Measurements from ENCODE around the gene LGR4. TPM values are rescaled to one million over a fixed set of nuclear protein-coding genes. Genes with fewer than 3 reads are reported as not detected.

The LGR4 gene
- total RNA-seq, 2 experiments from 2014 or later = 0.19 to 0.21 TPM

- ATAC-seq = no peak
Measured at GRCh38 chr11:27443227-27443626, 29.4 kb downstream of the LGR4 start.

DNA sequence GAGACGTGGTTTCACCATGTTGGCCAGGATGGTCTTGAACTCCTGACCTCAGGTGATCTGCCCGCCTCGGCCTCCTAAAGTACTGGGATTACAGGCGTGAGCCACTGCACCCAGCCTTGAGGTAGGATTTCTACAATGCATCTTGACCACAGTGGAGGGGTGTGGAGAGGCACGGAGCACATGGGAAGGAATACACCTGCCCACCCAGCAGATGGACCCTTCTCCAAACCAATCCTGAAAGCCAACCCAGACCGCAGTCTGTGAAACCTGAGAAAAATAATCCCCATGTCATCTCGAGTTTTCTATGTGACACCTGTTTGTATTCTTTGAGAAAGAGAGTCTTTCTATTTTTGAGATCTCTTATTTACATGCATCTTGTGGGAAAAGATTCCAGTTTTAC is 32.5 kb downstream of the LGR4 start:
- Mint-ChIP-seq H3K4me1 (no peaks in the 10 kb centered on the region), H3K36me3 (ENCODE audit: low read depth) (no peaks in the 10 kb centered on the region), H3K27ac (no peak overlapping the region), H3K9me3 (ENCODE audit: low read depth) (no peaks in the 10 kb centered on the region), H3K27me3 (peaks cover 8% of the 10 kb centered on the region), H3K4me3 (no peak overlapping the region)
- POLR2A ChIA-PET = no interaction called here
- CTCF ChIA-PET = no interaction called here
- no peak for ATAC-seq
- intact Hi-C loops (cut with DNase I, micrococcal nuclease) = no loop called here
- DNase-seq = no peak

More at GRCh38 chr11:27443227-27443626, 29.4 kb downstream of the LGR4 start:
- H3K4me3 Mint-ChIP-seq = no peak overlapping the region
- POLR2A ChIA-PET = no interaction called here
- CTCF ChIA-PET = interaction anchor here (0.6 to 1.4 kb wide), 2 partner anchors 34 to 42 kb away, joined by 3 to 5 read pairs; no protein-coding TSS in a partner anchor
- H3K27ac Mint-ChIP-seq = no peak overlapping the region
- DNase-seq = no peak
- peaks cover 8% of the 10 kb centered on the region for H3K27me3 Mint-ChIP-seq
- no peaks in the 10 kb centered on the region for H3K4me1 Mint-ChIP-seq
- intact Hi-C loops (cut with DNase I, micrococcal nuclease) = no loop called here
- no peaks in the 10 kb centered on the region for H3K36me3 Mint-ChIP-seq (ENCODE audit: low read depth)
- no peaks in the 10 kb centered on the region for H3K9me3 Mint-ChIP-seq (ENCODE audit: low read depth)

DNA sequence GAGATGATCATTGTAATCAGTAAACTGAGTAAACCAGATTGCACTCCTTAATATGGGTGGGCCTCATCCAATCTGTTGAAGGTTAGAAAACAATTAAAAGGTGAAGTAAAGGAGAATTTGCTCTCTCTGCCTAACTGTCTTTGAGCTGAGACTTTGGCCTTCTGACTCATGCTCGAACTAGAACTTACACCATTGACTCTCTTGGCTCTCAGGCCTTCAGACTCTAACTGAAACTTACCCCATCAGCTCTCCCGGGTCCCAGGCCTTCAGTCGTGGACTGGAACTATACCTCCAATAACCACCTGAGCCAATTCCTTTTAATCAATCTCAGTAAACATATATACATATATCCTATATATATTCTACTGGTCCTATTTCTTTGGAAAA is 34.0 kb downstream of the LGR4 start:
- CTCF ChIA-PET = no interaction called here
- no peaks in the 10 kb centered on the region for H3K4me1 Mint-ChIP-seq

GRCh38 chr11:27437829-27438594 is 34.6 kb downstream of the LGR4 start:
- Mint-ChIP-seq H3K27ac (no peak overlapping the region), H3K27me3 (peaks cover 9% of the 10 kb centered on the region), H3K4me1 (no peaks in the 10 kb centered on the region), H3K4me3 (no peak overlapping the region), H3K36me3 (ENCODE audit: low read depth) (no peaks in the 10 kb centered on the region), H3K9me3 (ENCODE audit: low read depth) (no peaks in the 10 kb centered on the region)
- ChIA-PET CTCF (no interaction called here), POLR2A (no interaction called here)
- ATAC-seq (no peak), DNase-seq (no peak)
- intact Hi-C loops (cut with DNase I, micrococcal nuclease) = no loop called here

More for the DNA sequence above, 34.0 kb downstream of the LGR4 start:
- Mint-ChIP-seq H3K27me3 (peaks cover 7% of the 10 kb centered on the region), H3K9me3 (ENCODE audit: low read depth) (no peaks in the 10 kb centered on the region), H3K4me3 (no peak overlapping the region), H3K27ac (no peak overlapping the region), H3K36me3 (ENCODE audit: low read depth) (no peaks in the 10 kb centered on the region)
- no peak for DNase-seq
- POLR2A ChIA-PET = no interaction called here
- ATAC-seq = no peak
- intact Hi-C loops (cut with DNase I, micrococcal nuclease) = no loop called here

- Mint-ChIP-seq H3K9me3 (ENCODE audit: low read depth) (no peaks in the 10 kb centered on the region), H3K36me3 (ENCODE audit: low read depth) (no peaks in the 10 kb centered on the region), H3K4me3 (no peak overlapping the region), H3K4me1 (no peaks in the 10 kb centered on the region), H3K27me3 (peaks cover 8% of the 10 kb centered on the region), H3K27ac (no peak overlapping the region)
- ATAC-seq (no peak), DNase-seq (no peak)
- CTCF ChIA-PET = interaction anchor here (0.6 kb wide), 1 partner anchor 49 kb away, joined by 4 read pairs; no protein-coding TSS in a partner anchor
- intact Hi-C loops (cut with DNase I, micrococcal nuclease) = no loop called here
- POLR2A ChIA-PET = no interaction called here
Measured at GRCh38 chr11:27436916-27437315, 35.7 kb downstream of the LGR4 start.

GRCh38 chr11:27433742-27434141 is 38.8 kb downstream of the LGR4 start:
- Mint-ChIP-seq H3K36me3 (ENCODE audit: low read depth) (no peaks in the 10 kb centered on the region), H3K27me3 (peaks cover 3% of the 10 kb centered on the region), H3K4me1 (no peaks in the 10 kb centered on the region), H3K27ac (no peak overlapping the region), H3K4me3 (no peak overlapping the region), H3K9me3 (ENCODE audit: low read depth) (no peaks in the 10 kb centered on the region)
- ChIA-PET CTCF (no interaction called here), POLR2A (no interaction called here)
- intact Hi-C loops (cut with DNase I, micrococcal nuclease) = no loop called here
- no peak for ATAC-seq
- DNase-seq = no peak

GRCh38 chr11:27431808-27432207 is 40.8 kb downstream of the LGR4 start:
- POLR2A ChIA-PET = no interaction called here
- no peak for ATAC-seq
- intact Hi-C loops (cut with DNase I, micrococcal nuclease) = no loop called here

GRCh38 chr11:27429761-27430393 is 42.7 kb downstream of the LGR4 start:
- no peaks in the 10 kb centered on the region for H3K9me3 Mint-ChIP-seq (ENCODE audit: low read depth)
- peaks cover 3% of the 10 kb centered on the region for H3K27me3 Mint-ChIP-seq
- intact Hi-C loops (cut with DNase I, micrococcal nuclease) = no loop called here
- DNase-seq (no peak), ATAC-seq (no peak)
- ChIA-PET POLR2A (no interaction called here), CTCF (no interaction called here)
- H3K4me3 Mint-ChIP-seq = no peak overlapping the region
- H3K4me1 Mint-ChIP-seq = no peaks in the 10 kb centered on the region
- no peaks in the 10 kb centered on the region for H3K36me3 Mint-ChIP-seq (ENCODE audit: low read depth)
- no peak overlapping the region for H3K27ac Mint-ChIP-seq

More at GRCh38 chr11:27431808-27432207, 40.8 kb downstream of the LGR4 start:
- H3K27me3 Mint-ChIP-seq = peaks cover 3% of the 10 kb centered on the region
- H3K9me3 Mint-ChIP-seq (ENCODE audit: low read depth) = no peaks in the 10 kb centered on the region
- CTCF ChIA-PET = no interaction called here
- no peak overlapping the region for H3K4me3 Mint-ChIP-seq
- no peaks in the 10 kb centered on the region for H3K4me1 Mint-ChIP-seq
- DNase-seq = no peak
- H3K36me3 Mint-ChIP-seq (ENCODE audit: low read depth) = no peaks in the 10 kb centered on the region
- H3K27ac Mint-ChIP-seq = no peak overlapping the region

DNA sequence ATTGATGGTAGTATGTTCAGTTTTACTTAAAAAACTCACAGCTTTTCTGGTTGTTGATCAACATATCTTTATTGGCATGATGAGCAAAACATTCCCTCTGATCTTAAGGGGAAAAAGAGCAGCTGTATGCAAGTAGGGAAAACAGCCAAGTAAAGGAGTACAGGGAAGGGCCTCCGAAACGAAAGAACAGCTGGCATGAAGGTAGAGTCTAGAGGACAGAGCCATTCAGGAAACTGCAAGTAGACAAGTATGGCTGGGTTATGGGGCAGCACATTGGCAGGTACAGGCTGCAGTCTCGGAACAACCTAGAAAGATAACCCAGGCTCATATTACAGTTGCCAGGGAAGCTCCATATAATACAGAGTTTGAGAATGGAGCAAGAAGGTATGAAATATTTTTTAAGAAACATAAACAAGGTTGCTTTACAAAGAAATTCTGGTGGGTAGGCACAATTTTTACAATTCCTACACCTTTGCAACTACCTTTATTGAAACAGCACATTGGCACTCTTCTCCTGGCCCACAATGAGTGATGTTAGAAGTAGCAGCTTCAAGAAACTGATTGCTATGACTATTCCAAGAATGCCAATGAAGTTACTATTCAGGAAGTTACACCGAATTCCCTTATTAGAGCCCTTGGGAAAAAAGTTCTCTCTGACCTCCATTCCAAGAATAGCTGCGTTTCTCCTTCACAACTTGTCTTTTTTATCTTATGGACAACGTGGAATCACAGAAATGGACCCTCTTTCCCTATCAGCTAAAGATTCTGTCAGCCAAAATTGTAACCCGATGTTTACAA is 45.2 kb downstream of the LGR4 start:
- POLR2A ChIA-PET = no interaction called here
- Mint-ChIP-seq H3K27ac (no peak overlapping the region), H3K4me1 (no peaks in the 10 kb centered on the region), H3K4me3 (no peak overlapping the region), H3K9me3 (ENCODE audit: low read depth) (no peaks in the 10 kb centered on the region), H3K27me3 (no peaks in the 10 kb centered on the region), H3K36me3 (ENCODE audit: low read depth) (no peaks in the 10 kb centered on the region)
- ATAC-seq = no peak
- CTCF ChIA-PET = no interaction called here
- intact Hi-C loops (cut with DNase I, micrococcal nuclease) = no loop called here
- DNase-seq = no peak

GRCh38 chr11:27425814-27426213 is 46.8 kb downstream of the LGR4 start:
- ATAC-seq (no peak), DNase-seq (no peak)
- intact Hi-C loops (cut with DNase I, micrococcal nuclease) = no loop called here
- peaks cover 3% of the 10 kb centered on the region for H3K27me3 Mint-ChIP-seq
- H3K9me3 Mint-ChIP-seq (ENCODE audit: low read depth) = no peaks in the 10 kb centered on the region
- H3K27ac Mint-ChIP-seq = no peak overlapping the region
- no peaks in the 10 kb centered on the region for H3K4me1 Mint-ChIP-seq
- no peak overlapping the region for H3K4me3 Mint-ChIP-seq
- ChIA-PET CTCF (no interaction called here), POLR2A (no interaction called here)
- no peaks in the 10 kb centered on the region for H3K36me3 Mint-ChIP-seq (ENCODE audit: low read depth)

DNA sequence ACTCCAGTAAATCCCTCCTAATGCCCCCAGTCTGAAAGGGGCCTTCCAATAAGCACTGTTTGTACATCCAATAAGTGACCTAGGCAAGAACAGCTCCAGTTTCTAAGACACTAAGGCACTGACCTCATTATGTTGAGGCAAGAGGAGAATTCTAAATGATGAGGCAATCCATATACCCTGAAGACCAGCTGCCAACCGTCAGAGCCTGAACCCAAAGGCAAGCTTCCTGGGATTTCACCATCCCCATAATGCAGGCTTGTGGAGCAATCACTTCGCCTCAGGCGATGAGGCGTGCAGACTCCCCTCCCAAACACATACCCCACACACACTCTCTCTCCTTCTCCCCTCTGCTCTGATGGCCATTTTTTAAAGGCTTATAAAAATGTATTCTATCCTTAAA is 49.5 kb downstream of the LGR4 start:
- Mint-ChIP-seq H3K27ac (no peak overlapping the region), H3K27me3 (peaks cover 3% of the 10 kb centered on the region), H3K4me3 (no peak overlapping the region), H3K4me1 (no peaks in the 10 kb centered on the region), H3K36me3 (ENCODE audit: low read depth) (no peaks in the 10 kb centered on the region), H3K9me3 (ENCODE audit: low read depth) (no peaks in the 10 kb centered on the region)
- ATAC-seq (no peak), DNase-seq (no peak)
- ChIA-PET CTCF (no interaction called here), POLR2A (no interaction called here)
- intact Hi-C loops (cut with DNase I, micrococcal nuclease) = no loop called here
